H9 (cell line): ENCODE measurements around the gene SIX1. TPM values are rescaled to one million over a fixed set of nuclear protein-coding genes. Genes with fewer than 3 reads are reported as not detected.

Source experiments
- DNase-seq: peaks from one replicate; pipeline ENCODE4 v3.0.0-alpha.2; 2017
- H2AFZ ChIP-seq: one replicate; pipeline ENCODE4 v1.6.1; 2013; ENCODE audit warnings: mild to moderate bottlenecking, low read length, control low read depth, moderate library complexity
- H2AK5ac ChIP-seq: 2 replicates; pipeline ENCODE4 v1.6.1; 2013; ENCODE audit warnings: low read length, control low read depth, mixed read lengths; ENCODE audit not compliant: insufficient read length
- H2BK120ac ChIP-seq: one replicate; pipeline ENCODE4 v1.6.1; 2013; ENCODE audit warnings: low read depth, mild to moderate bottlenecking, low read length, control low read depth, inconsistent platforms; ENCODE audit not compliant: poor library complexity, severe bottlenecking
- H2BK12ac ChIP-seq: 2 replicates; pipeline ENCODE4 v1.6.1; 2013; ENCODE audit warnings: low read length, control low read depth, mixed read lengths, low read depth; ENCODE audit not compliant: insufficient read length
- H2BK15ac ChIP-seq: 2 replicates; pipeline ENCODE4 v1.6.1; 2013; ENCODE audit warnings: low read depth, low read length, control low read depth
- H2BK20ac ChIP-seq: one replicate; pipeline ENCODE4 v1.6.1; 2013; ENCODE audit warnings: low read depth, mild to moderate bottlenecking, low read length, control low read depth, inconsistent platforms; ENCODE audit not compliant: poor library complexity, severe bottlenecking
- H2BK5ac ChIP-seq: 2 replicates; pipeline ENCODE4 v1.6.1; 2013; ENCODE audit warnings: low read length, control low read depth, mixed read lengths; ENCODE audit not compliant: insufficient read length
- H3K14ac ChIP-seq: 2 replicates; pipeline ENCODE4 v1.6.1; 2013; ENCODE audit warnings: low read length, control low read depth; ENCODE audit not compliant: insufficient read depth
- H3K18ac ChIP-seq: 2 replicates; pipeline ENCODE4 v1.6.1; 2013; ENCODE audit warnings: low read depth, mild to moderate bottlenecking, mixed read lengths, low read length, control low read depth; ENCODE audit not compliant: insufficient read length
- H3K23ac ChIP-seq: 2 replicates; pipeline ENCODE4 v1.6.1; 2013; ENCODE audit warnings: low read length, control low read depth, mixed read lengths, low read depth; ENCODE audit not compliant: insufficient read length
- H3K23me2 ChIP-seq: 2 replicates; pipeline ENCODE4 v1.6.1; 2013; ENCODE audit warnings: low read depth, mild to moderate bottlenecking, mixed read lengths, low read length, control low read depth; ENCODE audit not compliant: insufficient read length, poor library complexity, severe bottlenecking
- H3K27ac ChIP-seq: 2 replicates; pipeline ENCODE4 v1.5.1; 2013; ENCODE audit warnings: low read length, control low read depth, mixed read lengths, low read depth; ENCODE audit not compliant: insufficient read length
- H3K27me3 ChIP-seq: 2 replicates; pipeline ENCODE4 v1.6.1; 2013; ENCODE audit warnings: low read length, control low read depth, inconsistent platforms; ENCODE audit not compliant: insufficient read depth
- H3K4ac ChIP-seq: 2 replicates; pipeline ENCODE4 v1.6.1; 2013; ENCODE audit warnings: low read depth, mild to moderate bottlenecking, control low read depth, inconsistent platforms, low read length, moderate library complexity
- H3K4me1 ChIP-seq: 2 replicates; pipeline ENCODE4 v1.6.1; 2013; ENCODE audit warnings: low read length, control low read depth, inconsistent platforms; ENCODE audit not compliant: insufficient read depth
- H3K4me2 ChIP-seq: 2 replicates; pipeline ENCODE4 v1.6.1; 2013; ENCODE audit warnings: low read length, control low read depth, mixed read lengths; ENCODE audit not compliant: insufficient read length, insufficient read depth
- H3K56ac ChIP-seq: 2 replicates; pipeline ENCODE4 v1.6.1; 2013; ENCODE audit warnings: low read depth, mild to moderate bottlenecking, mixed read lengths, low read length, control low read depth; ENCODE audit not compliant: insufficient read length
- H3K79me1 ChIP-seq: 2 replicates; pipeline ENCODE4 v1.6.1; 2013; ENCODE audit warnings: low read depth, mild to moderate bottlenecking, moderate library complexity, low read length, control low read depth, inconsistent platforms; ENCODE audit not compliant: insufficient read depth, poor library complexity, severe bottlenecking
- H3K79me2 ChIP-seq: 2 replicates; pipeline ENCODE4 v1.6.1; 2013; ENCODE audit warnings: low read length, control low read depth, inconsistent platforms; ENCODE audit not compliant: insufficient read depth
- H3K9ac ChIP-seq: 2 replicates; pipeline ENCODE4 v1.6.1; 2013; ENCODE audit warnings: low read length, control low read depth, mixed read lengths; ENCODE audit not compliant: insufficient read length; ENCODE audit errors: extremely low read depth
- H3K9me3 ChIP-seq: one replicate; pipeline ENCODE4 v1.6.1; 2013; ENCODE audit warnings: low read depth, low read length, inconsistent platforms; ENCODE audit not compliant: control insufficient read depth
- H3T11ph ChIP-seq: one replicate; pipeline ENCODE4 v1.6.1; 2013; ENCODE audit warnings: mild to moderate bottlenecking, low read length, control low read depth, inconsistent platforms
- H4K20me1 ChIP-seq: one replicate; pipeline ENCODE4 v1.6.1; 2013; ENCODE audit not compliant: control insufficient read depth, insufficient read length, insufficient read depth
- H4K5ac ChIP-seq: 2 replicates; pipeline ENCODE4 v1.6.1; 2013; ENCODE audit warnings: low read depth, mild to moderate bottlenecking, mixed read lengths, low read length, control low read depth; ENCODE audit not compliant: insufficient read length
- H4K8ac ChIP-seq: replicated peaks from 2 replicates; pipeline ENCODE4 v1.6.1; 2013; ENCODE audit warnings: low read length, control low read depth, mixed read lengths, low read depth; ENCODE audit not compliant: insufficient read length
- H4K91ac ChIP-seq: 2 replicates; pipeline ENCODE4 v1.6.1; 2013; ENCODE audit warnings: low read depth, mild to moderate bottlenecking, moderate library complexity, mixed read lengths, low read length, control low read depth; ENCODE audit not compliant: insufficient read length
- H3K27ac Mint-ChIP-seq, 3 experiments: 2 replicates in 2 of 3; 3 replicates in 1 of 3; pipeline ENCODE4 v1.8.0; 2020 to 2021; ENCODE audit warnings: mixed read lengths in 3 of 3, mild to moderate bottlenecking in 1 of 3, moderate library complexity in 1 of 3
- H3K27me3 Mint-ChIP-seq: 2 replicates; pipeline ENCODE4 v1.8.0; 2021; ENCODE audit warnings: low read depth, mild to moderate bottlenecking, moderate library complexity, mixed read lengths
- H3K36me3 Mint-ChIP-seq, 3 experiments: 2 replicates in 2 of 3; 3 replicates in 1 of 3; pipeline ENCODE4 v1.8.0; 2020 to 2021; ENCODE audit warnings: low read depth in 3 of 3, mixed read lengths in 3 of 3; ENCODE audit not compliant: insufficient read depth in 1 of 3
- H3K4me1 Mint-ChIP-seq, 2 experiments: 2 replicates each; pipeline ENCODE4 v1.8.0; 2020; ENCODE audit warnings: mixed read lengths in 2 of 2
- H3K4me3 Mint-ChIP-seq, 2 experiments: 2 replicates in 1 of 2; 3 replicates in 1 of 2; pipeline ENCODE4 v1.8.0; 2020 to 2021; ENCODE audit warnings: mild to moderate bottlenecking in 2 of 2, mixed read lengths in 2 of 2, moderate library complexity in 1 of 2
- H3K9me3 Mint-ChIP-seq, 2 experiments: 2 replicates in 1 of 2; 3 replicates in 1 of 2; pipeline ENCODE4 v1.8.0; 2020; ENCODE audit warnings: mild to moderate bottlenecking in 2 of 2, mixed read lengths in 2 of 2, moderate library complexity in 1 of 2
- CTCF ChIP-seq: fragments of 200-600 bp; sonication (generic); conservative IDR thresholded peaks from 3 replicates; pipeline ENCODE4 v1.8.0; 2021; ENCODE audit warnings: antibody characterized with exemption, mild to moderate bottlenecking
- WGBS: extraction: QIAGEN DNeasy Blood & Tissue Kit; methylation state at CpG from one replicate; pipeline ENCODE4 v1.1.7; 2013; ENCODE audit warnings: missing lambda C conversion rate, low lambda C conversion rate, mixed read lengths; ENCODE audit not compliant: insufficient read length; ENCODE audit errors: extremely low coverage; 5-methylcytosine and 5-hydroxymethylcytosine counted together
- total RNA-seq: library from RNA; stranded (reverse); gene quantifications from 2 replicates; pipeline ENCODE4 v1.2.1, GENCODE V29; 2021

SIX1 gene
- total RNA-seq, 1 experiment from 2014 or later: 0.17 TPM

DNA sequence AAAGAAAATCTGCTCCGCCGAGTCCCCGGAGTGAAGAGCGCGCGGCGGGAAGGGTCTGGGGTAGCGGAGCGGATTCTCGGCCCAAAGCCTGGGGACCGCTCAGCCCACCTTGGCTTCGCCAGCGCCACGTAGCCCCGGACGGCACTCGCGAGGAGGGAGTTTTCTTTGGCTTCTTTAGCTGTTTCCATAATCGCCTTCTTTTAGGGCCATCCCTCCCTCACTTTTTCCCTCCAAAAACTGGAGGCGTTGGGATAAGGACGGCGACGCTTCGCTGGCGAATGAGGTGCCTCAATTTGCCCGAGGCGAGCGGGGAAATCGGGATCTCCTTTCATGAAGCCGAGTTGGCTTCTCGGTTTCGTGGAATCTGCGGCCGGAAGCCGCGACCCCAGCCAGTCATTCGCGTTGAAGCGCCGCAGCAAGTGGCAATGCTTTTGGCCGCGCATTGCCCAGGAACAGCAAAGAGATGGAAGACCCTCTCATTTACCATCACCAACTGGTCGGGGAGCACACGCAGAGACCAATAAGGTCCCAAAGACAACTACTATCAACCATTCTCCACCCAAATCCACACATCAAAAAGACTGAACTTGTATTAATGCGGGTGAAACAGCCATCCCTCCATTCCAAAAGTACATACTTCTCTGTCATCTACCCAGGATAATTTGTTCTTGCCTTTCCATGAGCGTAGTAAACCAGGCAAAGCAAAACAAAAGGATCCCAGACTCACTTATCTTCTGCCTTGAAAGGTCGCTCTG lies 8.4 kb upstream of the SIX1 start:
- TF ChIP-seq CTCF: no peak
- H2BK5ac ChIP-seq: no peak overlapping the region
- peak overlapping the region; percentile 39 for H3K18ac ChIP-seq
- H3K23me2 ChIP-seq: peaks cover 30% of the 10 kb centered on the region
- no peaks in the 10 kb centered on the region for H4K20me1 ChIP-seq
- no peak overlapping the region for H2BK120ac ChIP-seq
- DNase-seq: peak; percentile 46
- Mint-ChIP-seq H3K9me3 (no peaks in the 10 kb centered on the region; a peak in 2 of 5 replicates), H3K4me1 (peaks cover 44 to 58% of the 10 kb centered on the region in 2 experiments), H3K4me3 (peak overlapping the region; percentile 84 to 89), H3K36me3 (no peaks in the 10 kb centered on the region; a peak in 1 of 7 replicates), H3K27ac (peak overlapping the region in 1 of 3 experiments; percentile 50; a peak in 2 of 7 replicates), H3K27me3 (peaks cover 94% of the 10 kb centered on the region)
- H3K23ac ChIP-seq: no peak overlapping the region
- H4K91ac ChIP-seq: no peak overlapping the region
- H3T11ph ChIP-seq: no peak overlapping the region
- peak overlapping the region; percentile 16 for H2BK12ac ChIP-seq
- no CpG with 5 or more reads among the region's 47 CpGs for WGBS
- no peaks in the 10 kb centered on the region for H3K9me3 ChIP-seq
- no peak overlapping the region for H3K4ac ChIP-seq
- peaks cover 8% of the 10 kb centered on the region for H3K4me1 ChIP-seq
- no peak overlapping the region for H3K56ac ChIP-seq
- H3K27me3 ChIP-seq: peaks cover 64% of the 10 kb centered on the region
- H2AK5ac ChIP-seq: no peak overlapping the region
- H3K79me1 ChIP-seq: no peaks in the 10 kb centered on the region
- no peak overlapping the region for H4K5ac ChIP-seq
- H2BK20ac ChIP-seq: no peak overlapping the region
- H3K4me2 ChIP-seq: peak overlapping the region; percentile 84
- no peak overlapping the region for H2BK15ac ChIP-seq
- no peaks in the 10 kb centered on the region for H3K79me2 ChIP-seq
- H3K27ac ChIP-seq: no peak overlapping the region
- peak overlapping the region; percentile 42 for H3K9ac ChIP-seq
- H4K8ac ChIP-seq: no peak overlapping the region
- peak overlapping the region; percentile 43 for H2AFZ ChIP-seq
- H3K14ac ChIP-seq: no peak overlapping the region; the same call in 1 of the 2 replicates
